OCI-LY1 (cell line): ENCODE data around the gene VDR.

Experiments used
- CTCF ChIP-seq: fragments of 200-600 bp; sonication (generic), shearing (Covaris generic); IDR thresholded peaks from 2 replicates; pipeline ENCODE4 v1.5.1; 2017; ENCODE audit warnings: mild to moderate bottlenecking, antibody characterized with exemption, low read length, moderate library complexity, mixed read lengths
- EZH2 ChIP-seq: fragments of 200-600 bp; sonication (generic), shearing (Covaris generic); IDR thresholded peaks from 2 replicates; pipeline ENCODE4 v1.8.0; 2017; ENCODE audit warnings: borderline replicate concordance, mixed run types, mild to moderate bottlenecking, antibody characterized with exemption, low read length, moderate library complexity, mixed read lengths

DNA sequence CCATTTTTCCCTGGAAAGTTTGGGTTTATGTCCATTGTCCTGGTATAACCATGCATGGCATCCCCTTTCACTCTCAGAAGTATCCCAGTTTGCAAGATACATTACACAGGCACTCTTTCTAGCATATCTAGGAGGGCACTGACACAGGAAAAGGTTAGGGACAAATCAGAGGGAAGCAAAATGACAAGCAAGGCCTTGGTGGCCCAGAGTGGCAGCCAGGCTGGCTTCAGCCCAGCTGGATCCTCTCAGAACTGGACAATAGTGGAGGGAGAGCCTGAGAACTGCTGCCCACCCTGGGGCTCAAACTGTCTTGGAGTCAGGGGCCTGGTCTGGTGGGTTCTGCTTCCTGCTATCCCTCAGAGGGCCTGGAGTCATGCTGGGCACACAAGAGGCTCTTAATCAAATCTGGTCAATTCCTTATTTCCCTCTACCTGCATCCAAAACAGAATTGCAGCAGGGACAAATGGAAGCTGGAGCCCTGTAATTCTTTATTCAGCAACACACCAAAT, 2.6 kb downstream of the VDR start:
- TF ChIP-seq CTCF: no peak
- no peak for TF ChIP-seq EZH2
